HG02852 (cell line): Measurements from ENCODE around the gene TCEA3.
A peak's percentile ranks its signal among the peaks of the same experiment; 100 is the strongest.

Source experiments
- ATAC-seq: cut with Tn5 transposase; IDR thresholded peaks from one replicate; pipeline ENCODE4 v1.9.1; 2021; ENCODE audit warnings: mild to moderate bottlenecking, moderate library complexity; ENCODE audit not compliant: unreplicated experiment

TCEA3 gene

GRCh38 chr1:23370330-23370708 lies 54.2 kb downstream of the TCEA3 start:
- ATAC-seq: no peak

DNA sequence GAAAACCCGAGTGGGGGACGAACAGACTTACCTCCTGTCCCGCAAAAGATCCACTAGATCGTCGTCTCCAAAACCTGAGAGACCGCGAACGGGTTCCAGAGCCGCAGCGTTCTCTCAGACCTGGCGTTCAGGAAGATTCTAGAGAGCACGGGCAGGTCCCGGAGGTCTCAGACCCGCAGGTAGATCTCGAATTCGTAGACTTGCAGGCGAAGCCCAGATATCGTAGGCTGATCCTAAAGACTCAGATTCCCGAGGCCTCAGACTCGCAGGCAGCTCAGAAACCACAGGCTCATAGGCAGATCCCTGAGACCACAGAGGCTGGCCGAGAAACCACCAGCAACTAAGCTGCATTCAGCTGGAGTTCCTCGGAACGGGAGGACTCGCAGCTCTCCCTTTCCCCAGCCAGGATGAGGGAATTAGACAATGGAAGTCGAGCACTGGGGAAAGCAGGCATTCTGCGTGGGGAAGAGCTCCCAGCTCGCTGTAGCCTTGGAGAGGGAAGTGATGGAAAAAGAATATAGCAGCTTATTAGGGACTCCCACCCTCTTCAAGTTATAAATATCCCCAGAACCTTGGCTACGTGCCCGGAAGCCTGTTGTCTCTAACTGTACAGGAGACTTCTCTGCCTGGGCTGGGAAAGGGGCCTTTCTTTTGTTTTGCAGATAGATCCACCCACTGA lies 55.1 kb downstream of the TCEA3 start, which contains the start of gene ZNF436:
Gene ZNF436 (minus strand): TSS at position 502 of the 679 bp plus-strand sequence. CDS start 1,831 bp downstream, outside the sequence.
- ATAC-seq: no peak

GRCh38 chr1:23368562-23369334 lies 55.8 kb downstream of the TCEA3 start:
- ATAC-seq: peak; percentile 60

DNA sequence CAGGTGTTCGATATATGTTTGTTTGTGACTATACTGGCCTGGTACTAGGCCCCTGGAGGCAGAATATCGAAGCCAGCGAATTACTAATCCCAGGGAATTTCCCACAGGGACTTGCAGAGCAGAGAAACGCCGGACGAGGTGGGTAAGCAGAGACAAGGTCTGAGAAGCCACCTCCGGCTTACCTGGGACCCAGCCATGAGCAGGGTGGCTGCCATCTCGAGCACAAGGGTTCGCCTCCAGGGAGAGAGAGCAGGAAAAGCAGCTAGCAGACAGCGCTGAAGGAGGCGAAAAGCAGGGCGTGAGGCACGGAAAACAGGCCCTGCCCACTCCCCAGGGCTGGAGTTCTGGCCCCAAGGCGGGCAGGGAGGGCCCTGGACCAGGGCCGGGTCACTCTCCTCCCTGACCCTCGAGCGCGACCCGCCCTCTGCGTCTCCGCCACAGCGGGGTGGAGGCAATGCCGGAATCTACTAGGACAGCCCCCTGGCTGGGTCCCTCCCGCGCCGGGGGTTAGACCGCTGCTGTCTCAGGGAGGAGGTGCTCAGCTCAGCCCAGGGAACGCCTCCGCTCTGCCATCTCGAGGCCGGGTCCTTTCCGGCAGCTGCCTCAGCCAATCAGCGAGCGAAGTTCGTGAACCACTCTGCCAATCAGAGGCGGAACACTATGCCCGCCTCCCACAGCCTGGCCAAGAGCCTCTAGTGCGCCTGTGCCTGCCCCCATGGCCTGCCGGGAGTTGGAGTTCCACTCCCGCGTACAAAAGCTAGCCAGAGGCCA lies 56.6 kb downstream of the TCEA3 start:
- ATAC-seq: peak; percentile 92

DNA sequence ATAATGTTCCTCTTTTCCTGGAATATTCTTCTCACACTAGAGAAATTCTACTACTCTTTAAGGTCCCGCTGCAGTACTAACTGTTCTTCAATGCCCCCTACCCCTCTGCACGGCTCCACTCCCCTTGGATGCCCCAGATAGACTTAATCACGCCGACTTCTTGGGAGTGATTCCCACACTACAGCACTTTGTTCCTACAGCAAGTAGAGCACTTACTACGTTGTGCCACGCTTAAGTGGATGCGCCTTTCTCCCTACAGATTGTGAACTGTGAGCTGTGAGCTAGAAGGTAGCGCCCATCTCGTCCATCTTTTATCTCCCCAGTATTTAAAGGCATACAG lies 57.1 kb downstream of the TCEA3 start:
- ATAC-seq: no peak

DNA sequence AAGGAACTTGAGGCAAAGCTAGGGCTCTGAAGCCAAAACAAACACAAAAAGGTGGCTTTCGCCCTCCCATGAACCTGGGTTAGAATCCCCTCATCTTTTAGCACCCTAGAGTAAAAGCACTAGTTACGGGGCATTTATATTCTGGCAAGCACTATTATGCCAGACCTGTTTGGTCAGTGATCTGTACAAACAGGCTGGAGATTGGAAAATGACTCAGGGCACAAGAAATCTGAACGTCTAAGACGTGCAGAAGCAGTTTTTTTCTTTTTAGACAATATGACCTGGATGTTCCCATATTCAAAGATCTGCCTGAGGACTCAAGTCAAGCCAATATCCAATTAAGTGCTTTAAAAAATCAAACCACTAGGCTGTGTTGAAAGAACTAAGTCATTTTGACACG lies 58.0 kb downstream of the TCEA3 start:
- no peak for ATAC-seq

DNA sequence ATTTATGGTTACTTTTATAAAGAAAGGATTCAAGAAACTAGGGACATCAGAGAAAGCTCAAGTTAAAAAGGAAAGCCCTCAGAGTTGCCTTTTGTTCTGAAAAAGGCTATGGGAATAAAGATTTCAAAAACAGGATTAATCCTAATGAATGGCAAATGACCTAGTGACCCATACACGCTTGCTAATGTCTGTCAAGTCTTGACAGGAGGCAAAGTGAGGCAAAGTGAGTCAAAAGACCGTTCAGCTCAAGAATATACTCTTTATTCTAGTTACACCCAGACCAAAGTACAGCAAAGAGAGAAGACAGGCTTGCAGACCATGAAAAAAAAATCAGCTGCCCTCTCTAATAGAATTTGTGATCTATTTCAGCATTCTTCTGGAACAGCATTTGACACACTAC lies 58.4 kb downstream of the TCEA3 start:
- no peak for ATAC-seq

DNA sequence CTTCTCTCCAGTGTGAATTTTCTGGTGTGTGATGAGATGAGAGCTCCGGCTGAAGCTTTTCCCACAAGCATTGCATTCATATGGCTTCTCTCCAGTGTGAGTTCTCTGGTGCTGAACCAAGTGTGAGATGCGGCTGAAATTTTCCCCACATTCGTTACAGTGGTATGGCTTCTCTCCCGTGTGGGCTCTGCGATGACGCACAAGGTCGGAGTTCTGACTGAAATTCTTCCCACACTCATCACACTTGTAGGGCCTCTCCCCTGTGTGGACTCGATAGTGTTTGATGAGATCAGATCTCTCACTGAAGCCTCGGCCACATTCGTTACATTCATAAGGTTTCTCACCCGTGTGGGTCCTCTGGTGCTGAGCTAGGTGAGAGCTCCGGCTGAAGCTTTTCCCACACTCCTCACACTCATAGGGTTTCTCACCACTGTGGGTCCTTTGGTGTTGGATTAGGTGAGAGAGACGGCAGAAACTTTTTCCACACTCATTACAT lies 62.3 kb downstream of the TCEA3 start:
- ATAC-seq: no peak

DNA sequence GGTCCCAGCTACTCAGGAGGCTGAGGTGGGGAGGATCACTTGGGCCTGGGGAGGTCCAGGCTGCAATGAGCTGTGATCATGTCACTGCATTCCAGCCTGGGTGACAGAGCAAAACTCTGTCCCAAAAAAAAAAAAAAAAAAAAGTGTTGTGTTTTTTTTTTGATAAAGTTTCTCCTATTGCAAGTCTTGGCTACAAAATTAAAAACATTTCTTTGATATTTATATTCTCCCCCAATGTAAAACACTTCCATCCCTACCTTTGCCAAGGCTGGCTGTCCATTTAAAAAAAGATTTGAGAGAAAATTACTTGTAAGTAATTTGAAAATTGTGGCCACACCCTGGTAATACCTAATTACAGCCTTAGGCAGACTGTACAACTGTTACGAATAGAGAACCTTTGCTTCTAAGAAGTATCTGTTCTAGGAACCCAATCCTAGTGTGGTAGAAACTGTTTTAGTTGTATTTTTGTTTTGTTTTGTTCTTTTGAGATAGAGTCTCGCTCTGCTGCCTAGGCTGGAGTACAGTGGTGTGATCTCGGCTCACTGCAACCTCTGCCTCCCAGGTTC lies 66.2 kb downstream of the TCEA3 start:
- no peak for ATAC-seq

GRCh38 chr1:23357138-23357908 lies 67.2 kb downstream of the TCEA3 start:
- ATAC-seq: no peak

- no peak for ATAC-seq
These were observed 67.9 kb downstream of the TCEA3 start for GRCh38 chr1:23356471-23357137.

- ATAC-seq: no peak
These were observed 70.3 kb downstream of the TCEA3 start for GRCh38 chr1:23354245-23354644.

GRCh38 chr1:23352096-23352695 lies 72.4 kb downstream of the TCEA3 start:
- ATAC-seq: no peak

GRCh38 chr1:23345920-23346319 lies 78.6 kb downstream of the TCEA3 start:
- ATAC-seq: no peak

- no peak for ATAC-seq
These were observed 79.5 kb downstream of the TCEA3 start for GRCh38 chr1:23344987-23345472.

GRCh38 chr1:23344111-23344986 lies 80.2 kb downstream of the TCEA3 start, which contains the start of gene HNRNPR:
Gene HNRNPR (minus strand): TSS chr1:23344284. CDS start chr1:23341008, 3,276 bp downstream.
- ATAC-seq: peak; percentile 88

- ATAC-seq: peak; percentile 15
These were observed 81.1 kb downstream of the TCEA3 start for GRCh38 chr1:23343221-23344110.
